ENCODE results near the gene RASSF1.
A peak's percentile ranks its signal among the peaks of the same experiment; 100 is the strongest.

Gene RASSF1

DNA sequence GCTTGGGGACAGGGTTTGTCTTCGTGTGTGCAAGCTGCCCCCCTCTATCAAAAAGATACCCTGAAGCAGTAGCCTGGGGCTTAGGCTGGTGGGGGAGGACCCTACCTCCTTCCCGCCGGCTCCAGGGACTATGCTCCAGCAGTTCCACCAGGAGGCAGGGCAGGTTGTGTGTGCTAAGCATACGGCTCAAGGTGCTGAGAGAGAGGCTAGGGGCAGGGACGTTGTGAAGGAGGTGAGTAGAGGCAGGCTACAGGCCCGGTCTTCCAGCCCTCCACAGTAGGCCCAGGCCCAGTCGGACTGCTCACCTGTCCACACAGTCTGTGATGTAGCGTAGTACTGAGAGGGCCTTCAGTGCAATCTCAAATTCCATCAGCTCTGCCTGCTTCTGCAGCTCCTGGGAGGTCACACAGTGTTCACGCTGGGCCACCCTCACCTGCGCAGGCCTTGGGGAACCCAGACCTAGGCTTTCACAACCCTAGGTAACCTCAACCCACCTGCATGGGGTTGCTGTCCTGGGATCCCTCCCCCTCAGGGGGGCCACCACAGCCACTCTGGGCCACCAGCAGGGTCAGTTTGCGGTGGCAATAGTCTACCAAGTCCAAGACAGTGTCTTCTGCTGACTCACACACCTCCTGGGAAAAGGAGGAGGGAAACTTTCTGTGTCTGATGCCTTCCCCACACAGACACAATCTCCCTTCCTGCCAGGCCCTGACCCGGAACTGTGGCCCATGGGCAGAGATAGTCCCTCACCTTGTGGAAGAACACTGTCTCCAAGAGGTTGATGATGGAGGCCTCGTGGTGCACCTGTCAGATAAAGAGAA, 2.4 kb upstream of the RASSF1 start:
- DNase-seq (ENCODE audit: low read depth in 3 of 3) = no peak

DNA sequence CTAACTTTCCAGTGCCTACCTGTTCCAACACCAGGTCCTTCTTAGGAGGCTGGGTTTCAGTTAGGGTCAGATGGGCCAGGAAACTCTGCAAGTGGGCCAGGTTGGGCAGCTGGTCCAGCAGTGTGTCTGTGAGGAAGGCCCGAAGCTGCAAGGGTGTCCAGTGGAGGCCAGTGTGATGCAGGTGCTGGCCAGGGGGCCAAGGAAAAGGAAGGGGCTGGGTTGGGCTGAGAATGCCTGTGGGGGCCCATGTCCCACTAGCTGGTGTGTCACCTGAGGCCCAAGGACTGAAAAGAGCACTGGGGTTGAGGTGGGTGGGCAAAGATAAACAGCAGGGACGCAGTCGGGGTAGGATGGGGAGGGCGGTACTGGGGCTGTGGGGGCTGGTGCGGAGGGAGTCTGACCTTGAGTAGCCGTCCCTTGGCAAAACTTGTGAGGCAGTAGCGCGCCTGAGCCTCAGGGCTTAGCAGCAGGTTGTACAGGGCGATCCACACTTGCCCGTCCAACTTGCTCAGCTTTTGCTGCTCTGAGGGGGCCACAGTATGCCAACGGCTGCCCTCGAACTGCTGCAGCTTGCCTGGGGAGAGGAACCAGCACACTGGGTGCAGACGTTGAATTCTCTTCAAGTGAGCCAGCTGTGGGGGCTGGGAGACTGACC, 1.5 kb upstream of the RASSF1 start:
- no peak for DNase-seq (ENCODE audit: low read depth in 3 of 3)

DNA sequence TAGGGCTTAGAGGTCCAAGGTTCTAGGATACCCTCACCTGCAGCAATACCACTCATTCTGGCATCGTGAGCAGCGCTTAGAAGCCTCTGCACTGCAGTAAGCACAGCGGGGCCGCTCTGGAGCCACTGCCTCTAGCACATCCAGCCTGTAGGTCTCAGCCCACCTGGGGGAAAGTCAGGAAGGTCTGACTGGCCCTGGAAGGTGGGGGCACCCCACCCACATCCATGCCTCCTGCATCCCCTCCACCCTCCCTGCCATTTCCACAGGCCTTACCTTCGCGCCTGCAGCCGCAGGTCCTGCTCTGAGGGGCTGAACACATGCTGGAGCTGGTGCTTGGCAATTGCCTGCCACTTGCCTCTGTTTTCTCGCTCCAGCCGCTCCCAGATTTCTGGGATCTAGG, 901 bp upstream of the RASSF1 start:
- DNase-seq (ENCODE audit: low read depth in 3 of 3) = no peak

DNA sequence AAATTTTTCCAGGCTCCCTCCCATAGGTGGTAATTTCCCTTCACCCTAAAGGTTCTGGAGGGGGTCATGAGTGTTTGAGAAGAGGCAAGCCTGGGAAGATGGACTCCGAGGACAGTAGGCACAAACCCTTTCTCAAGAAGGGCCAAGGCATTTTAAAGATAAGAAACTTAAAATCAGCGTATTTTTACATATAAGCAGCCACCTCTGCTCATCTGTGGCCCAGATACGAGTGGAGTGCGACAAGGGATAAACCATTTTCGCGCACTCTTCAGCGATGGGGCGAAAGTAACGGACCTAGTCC, 539 bp downstream of the RASSF1 start:
- DNase-seq (ENCODE audit: low read depth in 3 of 3) = no peak

DNA sequence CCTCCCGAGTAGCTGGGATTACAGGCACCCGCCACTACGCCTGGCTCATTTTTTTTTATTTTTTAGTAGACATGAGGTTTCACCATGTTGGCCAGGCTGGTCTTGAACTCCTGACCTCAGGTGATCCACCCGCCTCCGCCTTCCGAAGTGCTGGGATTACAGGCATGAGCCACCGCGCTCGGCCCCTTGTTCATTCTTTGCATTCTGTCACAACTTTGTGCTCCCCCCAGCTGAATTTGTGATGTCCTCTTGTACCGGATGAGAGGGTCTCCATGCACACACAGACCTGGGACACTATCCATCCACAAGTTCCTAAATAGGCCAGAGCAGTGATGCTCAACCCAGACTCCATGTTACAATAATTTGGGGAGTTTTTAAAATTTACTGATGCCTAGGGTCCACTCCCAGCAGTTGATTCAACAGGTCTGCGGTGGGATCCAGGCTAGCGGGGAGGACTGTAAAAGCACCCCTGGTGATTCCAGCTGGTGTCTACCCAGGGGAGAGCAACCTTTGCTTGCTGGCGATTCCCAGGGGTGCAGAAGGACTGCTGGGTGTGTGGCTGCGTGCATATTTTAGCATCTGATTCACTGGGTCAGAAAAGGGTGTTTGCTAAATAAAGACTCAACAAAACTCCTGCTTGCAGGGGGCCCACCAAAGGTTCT, 1.0 kb downstream of the RASSF1 start:
- no peak for DNase-seq (ENCODE audit: low read depth in 3 of 3)

DNA sequence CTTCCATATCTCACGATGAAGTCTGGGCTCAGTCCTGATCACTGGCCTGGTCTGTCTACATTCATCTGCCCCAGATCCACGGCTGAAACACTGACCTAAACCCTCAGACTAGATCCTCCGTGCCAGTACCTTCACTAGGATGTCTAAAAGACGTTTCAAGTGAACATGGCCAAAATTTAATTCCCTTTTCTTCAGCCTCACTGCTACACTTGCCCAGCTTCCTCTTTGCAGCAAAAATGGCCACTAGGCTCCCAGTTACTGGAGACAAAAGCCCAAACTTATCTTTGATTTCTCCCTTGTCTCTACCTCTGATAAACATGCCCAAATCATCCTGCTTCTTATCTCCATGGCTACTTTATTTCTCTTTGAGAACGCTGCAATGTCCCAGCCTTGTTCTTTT, 1.7 kb downstream of the RASSF1 start:
- no peak for DNase-seq (ENCODE audit: low read depth in 3 of 3)

DNA sequence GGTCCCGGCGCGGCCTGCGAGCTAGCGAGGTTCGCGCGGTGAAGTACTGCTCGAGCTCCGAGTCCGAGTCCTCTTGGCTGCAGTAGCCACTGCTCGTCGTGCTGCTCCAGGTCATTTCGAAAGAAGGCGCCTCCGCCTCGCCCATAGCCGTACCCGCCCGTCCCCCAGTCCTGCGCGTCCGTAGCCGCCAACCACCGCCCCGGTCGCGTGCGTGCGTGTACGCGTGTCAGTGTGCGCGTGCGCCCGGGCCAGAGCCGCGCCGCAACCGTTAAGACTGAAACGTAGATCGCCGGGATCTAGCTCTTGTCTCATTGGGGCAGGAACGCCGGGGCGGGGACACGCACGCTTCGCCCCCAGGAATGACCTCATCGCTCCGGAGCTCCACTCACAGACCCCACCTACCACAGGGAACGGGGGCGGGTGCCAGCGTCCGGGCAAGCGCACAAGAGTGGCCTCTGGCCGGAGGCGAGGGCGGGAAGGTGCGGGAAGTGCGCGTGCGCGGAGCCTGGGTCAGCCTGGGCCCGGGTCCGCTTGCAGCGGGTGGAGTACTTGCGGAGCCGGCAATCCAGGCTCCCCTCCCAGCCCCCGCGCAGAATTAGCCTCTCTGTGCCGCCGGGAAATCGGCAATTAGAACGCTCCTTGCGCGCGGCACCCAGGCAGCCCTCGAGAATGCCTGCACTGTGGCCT, 3.3 kb downstream of the RASSF1 start:
- DNase-seq (ENCODE audit: low read depth in 3 of 3) = peak; percentile 88 to 90 (median 89)

DNA sequence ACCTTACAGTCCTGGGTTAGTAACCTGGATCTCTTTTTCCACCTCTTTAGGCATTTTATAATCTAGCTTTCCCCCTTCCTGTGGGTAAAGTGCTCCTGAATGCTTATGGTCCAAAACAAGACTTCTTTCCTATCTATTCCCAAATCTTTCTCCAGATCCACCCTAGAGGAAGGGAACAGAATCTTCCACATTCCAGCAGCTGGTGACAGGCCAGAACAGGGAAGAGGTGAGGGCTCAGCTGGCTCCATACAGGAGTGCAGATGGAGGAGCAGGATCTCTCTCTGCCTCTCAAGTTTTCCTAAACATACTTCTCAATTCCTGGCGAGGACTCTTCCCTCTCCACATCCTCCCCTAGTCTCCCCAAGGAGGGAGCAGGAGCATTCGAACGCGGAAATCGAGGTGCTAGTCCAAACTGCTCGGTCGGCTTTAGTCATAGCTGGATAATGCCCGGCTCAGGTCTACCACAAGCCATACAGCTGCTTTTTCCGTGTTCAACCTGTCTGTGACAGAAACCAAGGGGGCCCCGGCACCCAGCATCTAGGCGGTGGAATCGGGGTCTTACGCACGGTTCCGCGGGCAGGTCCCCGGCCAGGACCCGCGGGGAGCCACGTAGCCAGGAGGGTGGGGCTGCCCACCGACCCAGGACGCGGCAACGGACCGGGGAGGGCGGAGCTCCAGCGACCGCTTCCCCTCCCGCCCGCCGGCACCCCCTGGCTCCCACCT, 4.0 kb downstream of the RASSF1 start:
- peak in 1 of 3 experiments; percentile 40 for DNase-seq (ENCODE audit: low read depth in 3 of 3)

DNA sequence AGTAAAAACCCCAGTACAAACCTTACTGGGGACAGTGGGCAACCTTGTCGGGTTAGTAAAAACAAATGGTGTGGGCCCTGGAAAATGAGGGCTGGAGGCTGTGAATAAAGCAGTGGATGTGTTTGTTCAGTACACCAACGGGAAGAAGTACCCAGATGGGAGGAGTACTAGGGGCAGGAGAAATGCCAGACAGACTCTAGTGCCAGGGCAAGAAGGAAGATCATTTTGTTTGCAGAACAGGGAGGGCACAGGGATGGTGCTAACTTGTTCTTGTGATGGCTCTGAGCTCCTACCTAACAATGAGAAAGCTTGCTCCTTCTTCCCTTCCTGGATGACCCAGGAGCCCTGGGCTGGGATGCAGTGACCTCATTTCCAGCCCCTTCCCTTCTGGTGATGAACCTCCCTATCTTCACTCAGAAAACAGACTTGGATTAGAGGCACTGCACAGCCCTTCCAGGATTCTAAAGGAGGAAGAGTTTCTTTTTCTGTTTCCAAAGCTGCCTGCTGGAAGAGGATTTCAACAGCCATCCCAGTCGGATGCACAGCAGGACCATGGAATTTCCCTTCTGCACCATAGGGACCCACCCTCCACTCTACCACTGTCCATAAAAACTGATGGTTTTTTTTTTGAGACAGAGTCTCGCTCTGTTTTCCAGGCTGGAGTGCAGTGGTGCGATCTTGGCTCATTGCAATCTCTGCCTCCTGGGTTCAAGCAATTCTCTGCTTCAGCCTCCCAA, 6.1 kb downstream of the RASSF1 start:
- DNase-seq (ENCODE audit: low read depth in 3 of 3) = no peak

DNA sequence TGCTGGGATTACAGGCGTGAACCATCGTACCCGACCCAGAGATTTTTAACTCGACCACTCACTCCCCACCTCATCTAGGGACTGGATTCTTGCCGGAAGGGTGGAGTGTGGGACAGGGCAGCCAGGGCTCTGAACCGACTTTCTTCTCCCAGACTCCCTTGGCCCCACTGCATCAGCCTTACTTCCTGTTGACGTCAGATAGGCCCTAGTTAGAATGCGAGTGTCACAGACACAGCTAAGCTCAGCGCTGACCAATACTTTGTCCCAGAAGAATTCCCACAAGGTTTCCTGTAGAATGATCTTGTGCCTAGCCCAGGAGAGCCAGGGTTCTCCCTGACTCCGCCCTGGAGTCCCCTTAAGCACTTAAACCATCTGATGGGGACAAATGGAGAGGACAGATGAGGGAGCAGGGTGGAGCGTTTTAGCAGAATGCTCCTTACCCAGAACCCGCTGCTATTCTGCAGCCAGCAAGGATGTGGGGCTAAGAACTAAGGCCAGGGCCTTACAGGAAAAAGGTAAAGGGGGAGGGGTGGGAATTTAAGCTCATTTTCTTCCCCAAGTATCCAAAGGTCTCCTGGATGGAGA, 6.8 kb downstream of the RASSF1 start:
- DNase-seq (ENCODE audit: low read depth in 3 of 3) = no peak

DNA sequence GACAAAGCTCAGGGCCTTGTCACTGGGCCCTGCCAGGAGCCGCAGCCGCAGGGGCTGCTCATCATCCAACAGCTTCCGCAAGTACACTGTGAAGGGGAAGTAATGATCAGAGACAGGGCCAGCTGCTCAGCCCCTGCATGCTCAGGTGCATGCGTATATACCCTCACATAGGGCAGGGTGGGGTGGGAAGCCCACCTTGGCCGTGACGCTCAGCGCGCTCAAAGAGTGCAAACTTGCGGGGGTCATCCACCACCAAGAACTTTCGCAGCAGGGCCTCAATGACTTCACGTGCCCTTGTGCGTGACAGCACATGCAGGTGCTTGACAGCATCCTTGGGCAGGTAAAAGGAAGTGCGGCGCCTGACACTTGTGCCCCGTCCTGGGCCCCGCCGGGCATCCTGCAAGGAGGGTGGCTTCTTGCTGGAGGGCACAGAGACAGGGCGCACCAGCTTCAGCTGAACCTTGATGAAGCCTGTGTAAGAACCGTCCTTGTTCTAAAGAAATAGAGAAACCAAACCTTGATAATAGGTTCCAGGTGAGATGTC, 9.2 kb downstream of the RASSF1 start:
- DNase-seq (ENCODE audit: low read depth in 3 of 3) = no peak

DNA sequence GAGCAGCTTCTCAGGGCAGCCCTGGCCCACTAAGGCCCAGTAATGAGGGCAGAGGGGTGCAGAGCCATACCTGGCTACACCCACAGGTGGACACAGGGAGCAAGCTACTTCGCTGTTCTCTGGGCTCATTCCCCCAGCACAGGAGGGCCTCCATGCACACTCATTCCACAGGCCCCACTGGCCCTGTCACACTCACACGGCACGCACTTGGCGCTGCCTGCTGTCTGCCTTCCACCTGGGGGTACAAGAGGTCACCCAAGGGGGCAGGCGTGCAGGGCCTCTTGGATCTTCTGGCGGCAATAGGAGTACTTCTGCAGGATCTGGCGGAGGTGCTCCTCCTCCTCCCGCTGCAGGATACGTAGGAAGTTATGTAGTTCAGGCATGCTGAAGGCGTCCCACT, 10.3 kb downstream of the RASSF1 start:
- no peak for DNase-seq (ENCODE audit: low read depth in 3 of 3)

DNA sequence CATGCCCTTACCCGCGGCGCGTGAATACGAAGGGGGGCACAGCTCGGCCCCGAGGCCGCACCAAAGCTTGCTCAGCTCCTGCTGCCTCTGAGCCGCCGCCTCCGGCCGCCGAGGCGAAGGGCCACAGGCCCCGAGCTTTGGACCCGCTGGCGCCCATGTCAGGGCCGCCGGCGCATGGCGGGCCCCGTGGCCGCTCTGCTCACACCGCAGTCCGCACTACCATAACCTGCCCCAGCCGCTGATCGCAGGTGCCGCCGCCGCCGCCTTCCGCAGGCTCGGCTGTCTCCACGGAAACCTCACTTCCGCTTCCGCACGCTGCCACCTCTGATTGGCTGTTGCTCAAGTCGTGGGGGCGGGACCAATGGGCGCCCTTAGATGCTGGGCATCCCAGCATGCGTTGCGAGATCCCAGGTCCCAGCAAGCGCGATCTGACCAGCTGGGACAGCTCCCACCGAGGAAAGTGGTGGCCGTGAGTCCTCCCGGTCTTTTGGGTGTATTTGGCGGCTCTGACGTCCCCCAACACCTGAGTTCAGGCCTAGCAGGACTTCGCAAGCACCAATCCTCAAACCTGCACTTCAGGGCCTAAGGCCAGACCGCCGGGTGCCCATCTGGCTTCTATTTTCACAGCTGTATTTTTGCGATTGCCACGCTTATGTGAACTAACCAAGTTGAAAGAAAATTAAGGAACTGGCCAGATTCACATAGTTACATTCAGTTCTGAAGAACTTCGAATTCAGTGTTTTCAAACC, 12.5 kb downstream of the RASSF1 start, which contains the start of gene TUSC2:
TUSC2 (minus strand) TSS at position 281 of the 749 bp plus-strand sequence; CDS start at position 157, 124 bp downstream.
- DNase-seq (ENCODE audit: low read depth in 3 of 3) = peak; percentile 83 to 91 (median 87)

DNA sequence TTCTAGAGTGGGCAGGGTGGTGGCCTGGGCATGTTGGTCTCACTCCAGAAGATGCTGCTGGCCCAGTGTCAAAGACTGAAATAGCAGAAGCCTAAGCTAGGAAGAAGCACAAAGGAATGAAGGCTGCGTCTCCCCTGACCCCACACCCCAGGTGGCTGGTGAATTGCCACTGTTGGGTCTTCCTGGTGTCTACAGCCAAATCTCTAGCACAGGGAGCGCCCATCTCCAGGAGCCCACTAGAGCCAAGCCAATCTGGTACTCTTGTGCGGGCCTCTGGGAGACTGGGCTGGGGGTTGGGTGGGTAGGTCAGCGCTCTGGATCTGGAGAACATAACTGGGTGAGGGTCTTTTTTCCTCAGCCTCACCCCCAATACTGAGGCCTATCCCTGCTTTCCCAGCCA, 13.5 kb downstream of the RASSF1 start:
- DNase-seq (ENCODE audit: low read depth in 3 of 3) = no peak

DNA sequence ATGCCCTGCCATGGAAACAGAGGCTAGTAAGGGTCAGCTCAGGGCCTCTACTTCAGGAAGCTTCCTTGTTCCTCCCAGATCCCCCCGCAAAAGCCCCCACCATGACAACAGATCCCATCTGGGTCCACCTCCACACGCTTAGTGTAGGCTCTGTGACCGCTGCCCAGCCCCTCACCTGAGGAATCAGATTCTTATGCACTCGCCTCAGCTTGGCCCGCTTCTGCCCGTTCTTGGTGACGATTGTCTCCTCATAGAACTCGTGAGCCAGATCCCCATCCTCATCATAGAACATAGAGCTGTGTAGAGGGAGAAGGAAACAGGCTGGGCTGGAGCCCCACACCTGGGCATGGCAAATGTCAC, 14.5 kb downstream of the RASSF1 start:
- no peak for DNase-seq (ENCODE audit: low read depth in 3 of 3)

DNA sequence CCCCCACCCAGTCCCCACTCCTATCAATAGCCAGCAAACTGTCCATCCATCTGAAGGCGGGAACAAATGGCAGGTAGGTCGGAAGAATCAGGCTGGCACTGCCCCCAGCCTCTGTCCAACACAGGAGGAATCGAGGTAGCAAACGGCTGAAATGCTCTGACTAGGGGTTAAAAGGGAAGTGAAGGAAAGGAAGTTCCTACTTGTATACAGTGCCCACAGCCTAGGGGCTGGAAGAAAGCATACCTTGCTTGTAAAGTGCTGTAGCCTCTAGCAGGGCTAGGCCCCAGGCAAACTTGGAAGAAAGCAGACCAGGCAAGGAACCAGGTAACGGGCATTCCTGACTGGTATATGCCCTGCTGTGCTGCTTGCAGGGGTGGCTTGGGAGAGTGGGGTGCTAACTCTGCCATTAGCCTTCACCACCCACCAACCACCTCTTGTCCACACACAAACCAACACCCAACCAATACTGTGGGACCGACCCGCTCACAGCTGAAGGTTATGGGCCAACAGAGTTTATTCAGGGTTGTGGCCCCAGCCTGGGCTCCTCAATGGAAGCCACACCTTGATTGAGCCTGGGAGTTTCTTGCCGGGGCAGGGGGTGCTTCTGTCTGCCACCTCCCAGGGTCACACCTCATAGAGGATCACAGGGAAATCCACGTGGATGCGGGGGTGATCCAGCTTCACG, 15.0 kb downstream of the RASSF1 start:
- no peak for DNase-seq (ENCODE audit: low read depth in 3 of 3)

DNA sequence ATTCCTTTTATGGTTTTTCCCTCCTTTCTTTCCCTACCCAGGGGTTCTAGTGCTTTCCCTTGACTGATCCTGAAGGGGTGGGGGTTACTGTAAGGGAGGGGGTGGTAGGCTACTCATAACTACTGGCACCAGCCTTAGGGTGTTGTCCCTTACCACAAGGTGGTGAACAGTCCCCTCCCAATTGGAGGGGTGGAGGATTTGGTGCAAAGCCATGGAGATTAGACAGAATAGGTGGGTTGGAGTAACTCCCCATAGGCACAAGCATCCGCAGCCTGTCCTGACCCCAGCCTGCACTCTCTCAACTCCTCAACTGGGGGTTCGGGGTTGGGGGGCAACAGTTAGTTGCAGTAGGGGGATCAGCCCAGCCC, 15.5 kb downstream of the RASSF1 start:
- no peak for DNase-seq (ENCODE audit: low read depth in 3 of 3)

DNA sequence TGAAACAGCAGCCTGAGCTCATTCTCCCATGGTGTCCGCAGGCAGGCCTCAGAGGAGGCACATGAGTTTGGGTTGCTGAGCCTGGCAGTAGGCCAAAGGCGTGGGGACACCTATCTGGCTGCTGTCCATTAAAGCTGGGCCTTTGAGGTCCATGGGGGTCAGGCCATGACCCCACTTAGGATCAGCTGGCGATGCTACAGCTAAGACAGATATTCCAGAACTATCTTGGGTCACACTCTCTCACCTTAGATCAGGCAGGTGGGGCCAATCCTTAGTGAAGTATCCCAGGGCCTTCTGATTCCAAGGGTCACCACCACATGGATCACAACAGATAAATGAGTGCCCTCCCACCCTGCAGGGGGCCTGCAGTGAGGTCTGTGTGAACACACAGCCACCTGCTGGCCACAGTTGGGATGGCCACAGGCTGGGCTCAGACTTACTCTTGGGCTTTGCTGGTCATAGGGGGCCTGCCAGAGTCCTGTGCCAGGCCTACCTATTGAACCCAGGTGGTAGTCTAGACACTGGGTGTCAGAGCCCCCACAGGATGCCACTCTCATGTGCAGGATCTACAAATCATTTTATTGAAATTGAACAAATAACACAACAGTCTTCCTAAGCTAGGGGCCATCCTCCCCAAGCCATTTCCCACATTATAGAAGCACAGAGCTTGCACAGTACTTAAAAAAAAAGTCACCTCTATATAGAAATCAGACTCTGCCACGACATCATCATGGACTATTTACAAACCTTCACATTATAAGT, 16.1 kb downstream of the RASSF1 start:
- DNase-seq (ENCODE audit: low read depth in 3 of 3) = no peak
